ENCODE measurements around the gene SLC38A9. TPM values are rescaled to one million over a fixed set of nuclear protein-coding genes. Genes with fewer than 3 reads are reported as not detected.

The SLC38A9 gene
- total RNA-seq, 1 donor from 2014 or later, result 49.9 TPM

GRCh38 chr5:55601628-55602027 is 110.5 kb downstream of the SLC38A9 start:
- peaks cover 3% of the 10 kb centered on the region for H3K27me3 Mint-ChIP-seq
- no peak for TF ChIP-seq CTCF (IDR thresholded peaks at IDR 0.05; ENCODE audit: unreplicated experiment)
- H3K4me1 Mint-ChIP-seq (ENCODE audit: low read depth), result peaks cover 22% of the 10 kb centered on the region
- H3K27ac Mint-ChIP-seq, result peak overlapping the region; percentile 50
- no peak overlapping the region for H3K4me3 Mint-ChIP-seq (ENCODE audit: low read depth)
- H3K36me3 Mint-ChIP-seq (ENCODE audit: insufficient read depth), result no peaks in the 10 kb centered on the region
- no peak for DNase-seq (ENCODE audit: low spot score, unreplicated experiment)
- no peaks in the 10 kb centered on the region for H3K9me3 Mint-ChIP-seq (ENCODE audit: low read depth)

GRCh38 chr5:55601204-55601618 is 110.9 kb downstream of the SLC38A9 start:
- Mint-ChIP-seq H3K36me3 (ENCODE audit: insufficient read depth) (no peaks in the 10 kb centered on the region), H3K27me3 (peaks cover 3% of the 10 kb centered on the region), H3K27ac (peak overlapping the region; percentile 50), H3K4me1 (ENCODE audit: low read depth) (peaks cover 22% of the 10 kb centered on the region), H3K9me3 (ENCODE audit: low read depth) (no peaks in the 10 kb centered on the region), H3K4me3 (ENCODE audit: low read depth) (no peak overlapping the region)
- TF ChIP-seq CTCF (IDR thresholded peaks at IDR 0.05; ENCODE audit: unreplicated experiment), result no peak
- DNase-seq (ENCODE audit: low spot score, unreplicated experiment), result no peak

- peaks cover 3% of the 10 kb centered on the region for H3K27me3 Mint-ChIP-seq
- DNase-seq (ENCODE audit: low spot score, unreplicated experiment), result no peak
- peak overlapping the region; percentile 50 for H3K27ac Mint-ChIP-seq
- no peaks in the 10 kb centered on the region for H3K36me3 Mint-ChIP-seq (ENCODE audit: insufficient read depth)
- H3K4me3 Mint-ChIP-seq (ENCODE audit: low read depth), result no peak overlapping the region
- TF ChIP-seq CTCF (IDR thresholded peaks at IDR 0.05; ENCODE audit: unreplicated experiment), result no peak
- peaks cover 22% of the 10 kb centered on the region for H3K4me1 Mint-ChIP-seq (ENCODE audit: low read depth)
- H3K9me3 Mint-ChIP-seq (ENCODE audit: low read depth), result no peaks in the 10 kb centered on the region
These were observed 111.5 kb downstream of the SLC38A9 start for GRCh38 chr5:55600497-55601203.

- Mint-ChIP-seq H3K27me3 (peaks cover 3% of the 10 kb centered on the region), H3K4me3 (ENCODE audit: low read depth) (no peak overlapping the region), H3K36me3 (ENCODE audit: insufficient read depth) (no peaks in the 10 kb centered on the region), H3K27ac (no peak overlapping the region), H3K9me3 (ENCODE audit: low read depth) (no peaks in the 10 kb centered on the region), H3K4me1 (ENCODE audit: low read depth) (peaks cover 22% of the 10 kb centered on the region)
- TF ChIP-seq CTCF (IDR thresholded peaks at IDR 0.05; ENCODE audit: unreplicated experiment), result no peak
- no peak for DNase-seq (ENCODE audit: low spot score, unreplicated experiment)
These were observed 112.0 kb downstream of the SLC38A9 start for GRCh38 chr5:55600086-55600485.

GRCh38 chr5:55599148-55600050 is 112.7 kb downstream of the SLC38A9 start:
- no peaks in the 10 kb centered on the region for H3K36me3 Mint-ChIP-seq (ENCODE audit: insufficient read depth)
- no peaks in the 10 kb centered on the region for H3K9me3 Mint-ChIP-seq (ENCODE audit: low read depth)
- no peak for DNase-seq (ENCODE audit: low spot score, unreplicated experiment)
- H3K27ac Mint-ChIP-seq, result no peak overlapping the region
- peaks cover 3% of the 10 kb centered on the region for H3K27me3 Mint-ChIP-seq
- no peak overlapping the region for H3K4me3 Mint-ChIP-seq (ENCODE audit: low read depth)
- TF ChIP-seq CTCF (IDR thresholded peaks at IDR 0.05; ENCODE audit: unreplicated experiment), result no peak
- peaks cover 22% of the 10 kb centered on the region for H3K4me1 Mint-ChIP-seq (ENCODE audit: low read depth)
